Endothelial cell of umbilical vein (primary cell): ENCODE results near the gene PEX10. TPM values are rescaled to one million over a fixed set of nuclear protein-coding genes. Genes with fewer than 3 reads are reported as not detected.

Experiments
- BruUV-seq: library from RNA; stranded (reverse); fragments of 400-500 nt; replicated peaks from 2 replicates; lab custom pipeline; 2021; lab: Mats Ljungman, UMichigan
- CTCF ChIA-PET: fragments of 300-600, 350-600 bp; sonication (Branson Sonifier 250); formaldehyde crosslinking; loops from one replicate; lab custom pipeline; 2021; ENCODE audit warnings: antibody characterized with exemption, inconsistent platforms; lab: Charles Lee
- POLR2A ChIA-PET: fragments of 300-600, 350-600 bp; sonication (Branson Sonifier 250); formaldehyde crosslinking; loops from one replicate; lab custom pipeline; 2021; ENCODE audit warnings: antibody characterized with exemption, inconsistent platforms; lab: Charles Lee
- DNase-seq: peaks from one replicate; pipeline ENCODE4 v3.0.0-alpha.2; 2011; ENCODE audit warnings: low read depth, low spot score
- FAIRE-seq: peaks from 2 replicates; lab custom pipeline; 2011; peaks lifted over from hg19 to GRCh38; lab: Jason Lieb, UNC
- H2AFZ ChIP-seq: 2 replicates; pipeline ENCODE4 v1.6.0; 2012; ENCODE audit warnings: low read depth, low read length, control low read depth, inconsistent platforms
- H3K27ac ChIP-seq: 2 replicates; pipeline ENCODE4 v1.5.1; 2011; ENCODE audit warnings: low read depth, mild to moderate bottlenecking, control low read depth, low read length, moderate library complexity; ENCODE audit not compliant: insufficient read depth
- H3K27me3 ChIP-seq, 2 experiments: 2 replicates each; pipeline versions ENCODE4 v1.6.0 to v1.6.1; 2011; ENCODE audit warnings: low read length in 2 of 2, mixed read lengths in 1 of 2; ENCODE audit not compliant: control insufficient read depth in 2 of 2, insufficient read depth in 2 of 2
- H3K36me3 ChIP-seq, 2 experiments: 2 replicates in 1 of 2; 3 replicates in 1 of 2; pipeline ENCODE4 v1.5.1; 2011; ENCODE audit warnings: low read length in 2 of 2, mild to moderate bottlenecking in 1 of 2, moderate library complexity in 1 of 2; ENCODE audit not compliant: control insufficient read depth in 2 of 2, insufficient read depth in 2 of 2; ENCODE audit errors: extremely low read depth in 1 of 2
- H3K4me1 ChIP-seq: 3 replicates; pipeline ENCODE4 v1.5.1; 2011; ENCODE audit warnings: mild to moderate bottlenecking, low read length; ENCODE audit not compliant: control insufficient read depth, insufficient read depth; ENCODE audit errors: extremely low read depth
- H3K4me2 ChIP-seq: 2 replicates; pipeline ENCODE4 v1.6.1; 2011; ENCODE audit warnings: low read length, control low read depth, mixed read lengths; ENCODE audit not compliant: insufficient read depth
- H3K4me3 ChIP-seq, 3 experiments: fragments of 200-600 bp in 1 of 3; sonication (generic), shearing (Covaris generic) in 1 of 3; replicated peaks in 1 of 3; 2 replicates each; pipeline ENCODE4 v1.5.1; 2011 to 2016; ENCODE audit warnings: control low read depth in 3 of 3, low read length in 3 of 3, mild to moderate bottlenecking in 2 of 3, inconsistent platforms in 1 of 3, low read depth in 1 of 3, moderate library complexity in 1 of 3; ENCODE audit not compliant: insufficient read depth in 1 of 3
- H3K79me2 ChIP-seq: 2 replicates; pipeline ENCODE4 v1.6.0; 2012; ENCODE audit warnings: low read length, inconsistent platforms; ENCODE audit not compliant: control insufficient read depth, insufficient read depth
- H3K9ac ChIP-seq: replicated peaks from 2 replicates; pipeline ENCODE3; 2011; ENCODE audit warnings: low read length, control low read depth; ENCODE audit not compliant: insufficient read depth; ENCODE audit errors: extremely low read depth
- H3K9me1 ChIP-seq: replicated peaks from 3 replicates; pipeline ENCODE4 v1.6.0; 2011; ENCODE audit warnings: mild to moderate bottlenecking, low read length; ENCODE audit not compliant: control insufficient read depth, insufficient read depth; ENCODE audit errors: extremely low read depth
- H3K9me3 ChIP-seq: replicated peaks from 2 replicates; pipeline ENCODE4 v1.5.1; 2012; ENCODE audit warnings: low read length, inconsistent platforms; ENCODE audit not compliant: control insufficient read depth, insufficient read depth
- H4K20me1 ChIP-seq: replicated peaks from 2 replicates; pipeline ENCODE3; 2011; ENCODE audit warnings: mild to moderate bottlenecking, low read length; ENCODE audit not compliant: control insufficient read depth, insufficient read depth; ENCODE audit errors: extremely low read depth
- EZH2 ChIP-seq: IDR thresholded peaks from 2 replicates; pipeline ENCODE4 v1.6.1; 2012; ENCODE audit warnings: borderline replicate concordance, low read depth, mild to moderate bottlenecking, moderate library complexity, low read length, inconsistent platforms; ENCODE audit not compliant: severe bottlenecking
- FOS ChIP-seq: IDR thresholded peaks from 2 replicates; pipeline ENCODE4 v1.6.1; 2011; ENCODE audit warnings: mild to moderate bottlenecking, low read length, moderate library complexity, borderline replicate concordance; ENCODE audit not compliant: insufficient read depth
- JUN ChIP-seq: IDR thresholded peaks from 2 replicates; pipeline ENCODE4 v1.6.1; 2011; ENCODE audit warnings: borderline replicate concordance, low read depth; ENCODE audit not compliant: insufficient read length, insufficient read depth
- MYC ChIP-seq: IDR thresholded peaks from one replicate; pipeline ENCODE4 v1.6.1; 2011; ENCODE audit warnings: mild to moderate bottlenecking, low read depth, low read length
- POLR2A ChIP-seq: IDR thresholded peaks from 2 replicates; pipeline ENCODE4 v1.6.1; 2012; ENCODE audit warnings: low read depth, mild to moderate bottlenecking, control low read depth, low read length
- dilution Hi-C: fragments of 300-500 bp; cut with MboI; formaldehyde crosslinking; loops from one replicate; pipeline ENCODE4 v1.15.0; 2019; ENCODE audit warnings: low sequenced_read_pairs; ENCODE audit not compliant: extremely low pct_ligation_motif_present
- intact Hi-C: fragments of 100-400 bp; cut with micrococcal nuclease; formaldehyde crosslinking; loops from one replicate; pipeline ENCODE4 v1.10.0; 2022
- polyA plus RNA-seq, 4 experiments: library from polyadenylated mRNA; depleted of rRNA in 3 of 4; stranded (reverse) in 3 of 4; unstranded in 1 of 4; fragments of >200 nt; gene quantifications; 2 replicates each; pipeline versions ENCODE4 v1.2.1 to v1.2.3, GENCODE V29; 2011 to 2012; ENCODE audit warnings: missing spikeins in 1 of 4
- total RNA-seq: library from RNA; stranded (reverse); gene quantifications from 2 replicates; pipeline ENCODE4 v1.2.3, GENCODE V29; 2021
- TF ChIP-seq, protein P1 (sequence below), 2 donors: IDR thresholded peaks; 1 replicate in 1 of 2; 2 replicates in 1 of 2; pipeline ENCODE4 v1.5.1; 2011; ENCODE audit warnings: low read length in 2 of 2, mild to moderate bottlenecking in 2 of 2, moderate library complexity in 2 of 2, control low read depth in 1 of 2, inconsistent platforms in 1 of 2, low read depth in 1 of 2; ENCODE audit not compliant: insufficient read depth in 1 of 2; ENCODE audit errors: extremely low read depth in 1 of 2
- TF ChIP-seq, protein P2 (sequence below): IDR thresholded peaks from 2 replicates; pipeline ENCODE4 v1.6.1; 2011; ENCODE audit not compliant: insufficient read depth, insufficient read length

Gene PEX10
- total and polyA plus RNA-seq, 2 donors (not counting 3 experiments of a cell fraction or from before 2014, with no cell fraction given), result 25.1 to 26.7 TPM

DNA sequence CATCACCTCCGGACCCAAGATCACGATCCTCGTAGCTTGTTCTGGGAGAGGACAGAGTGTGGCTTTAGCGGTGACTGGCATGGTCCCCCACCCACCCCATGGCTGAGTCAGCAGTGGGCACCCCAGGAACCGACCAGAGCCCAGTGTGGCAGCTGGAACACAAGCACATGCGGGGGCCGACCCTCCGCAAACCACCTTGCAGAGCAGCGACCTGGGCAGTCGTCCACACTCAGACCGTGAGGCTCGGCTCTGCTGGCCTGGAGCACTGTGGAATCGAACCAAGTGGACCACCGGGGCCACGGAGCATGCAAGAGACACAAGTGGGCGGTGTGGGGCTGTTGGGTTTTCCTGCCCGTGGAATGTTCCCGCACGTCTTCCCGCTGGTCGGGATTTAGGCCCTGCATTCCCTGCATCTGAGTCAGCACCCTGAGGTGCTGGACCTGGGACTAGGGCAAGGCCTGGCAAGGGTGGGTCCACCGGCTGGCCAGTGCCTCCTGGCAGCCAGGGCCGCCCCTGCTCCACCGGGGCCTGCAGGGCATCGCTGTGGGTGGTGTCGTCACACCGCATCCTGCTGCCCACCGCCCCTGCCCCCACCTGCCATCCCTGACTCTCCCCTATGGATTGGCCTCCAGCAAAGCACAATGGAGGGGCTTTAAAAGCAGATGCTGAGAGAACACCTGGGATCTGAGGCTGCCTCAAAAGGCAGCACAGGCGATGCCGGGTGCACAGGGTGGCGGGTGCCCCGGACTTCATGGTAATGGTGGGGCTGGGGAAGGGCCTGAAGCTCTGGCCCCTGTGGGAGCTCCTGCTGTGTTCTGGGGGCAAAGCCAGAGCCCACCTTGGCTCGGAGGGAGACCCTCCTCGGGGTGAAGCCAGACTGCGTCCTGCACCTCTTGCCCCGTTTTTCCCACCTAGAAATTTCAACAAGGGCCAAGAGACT is 39.5 kb downstream of the PEX10 start:
- Histone ChIP-seq H3K36me3 (no peaks in the 10 kb centered on the region), H3K4me2 (no peak overlapping the region), H4K20me1 (no peaks in the 10 kb centered on the region), H3K9ac (no peak overlapping the region), H3K4me1 (no peaks in the 10 kb centered on the region), H3K4me3 (no peak overlapping the region), H2AFZ (no peak overlapping the region), H3K27ac (no peak overlapping the region), H3K27me3 (no peaks in the 10 kb centered on the region), H3K9me3 (no peaks in the 10 kb centered on the region), H3K9me1 (no peaks in the 10 kb centered on the region), H3K79me2 (no peaks in the 10 kb centered on the region)
- ChIA-PET CTCF (interaction anchor here (0.9 to 1.7 kb wide), 2 partner anchors 9 to 178 kb away, joined by 3 to 5 read pairs; partner anchors contain the start of gene FAAP20), POLR2A (no interaction called here)
- no peak for FAIRE-seq
- intact Hi-C loops (no loop called here), dilution Hi-C loops (loop anchor here (10.0 kb wide), 1 partner anchor 178 kb away; the partner anchor contains the start of gene FAAP20)
- BruUV-seq, result no TSS peak
- TF ChIP-seq, protein P1, sequence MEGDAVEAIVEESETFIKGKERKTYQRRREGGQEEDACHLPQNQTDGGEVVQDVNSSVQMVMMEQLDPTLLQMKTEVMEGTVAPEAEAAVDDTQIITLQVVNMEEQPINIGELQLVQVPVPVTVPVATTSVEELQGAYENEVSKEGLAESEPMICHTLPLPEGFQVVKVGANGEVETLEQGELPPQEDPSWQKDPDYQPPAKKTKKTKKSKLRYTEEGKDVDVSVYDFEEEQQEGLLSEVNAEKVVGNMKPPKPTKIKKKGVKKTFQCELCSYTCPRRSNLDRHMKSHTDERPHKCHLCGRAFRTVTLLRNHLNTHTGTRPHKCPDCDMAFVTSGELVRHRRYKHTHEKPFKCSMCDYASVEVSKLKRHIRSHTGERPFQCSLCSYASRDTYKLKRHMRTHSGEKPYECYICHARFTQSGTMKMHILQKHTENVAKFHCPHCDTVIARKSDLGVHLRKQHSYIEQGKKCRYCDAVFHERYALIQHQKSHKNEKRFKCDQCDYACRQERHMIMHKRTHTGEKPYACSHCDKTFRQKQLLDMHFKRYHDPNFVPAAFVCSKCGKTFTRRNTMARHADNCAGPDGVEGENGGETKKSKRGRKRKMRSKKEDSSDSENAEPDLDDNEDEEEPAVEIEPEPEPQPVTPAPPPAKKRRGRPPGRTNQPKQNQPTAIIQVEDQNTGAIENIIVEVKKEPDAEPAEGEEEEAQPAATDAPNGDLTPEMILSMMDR (IDR thresholded peaks at IDR 0.05; ENCODE audit: extremely low read depth in 1 of 2, insufficient read depth in 1 of 2, low read depth in 1 of 2, low read length in 2 of 2), result no peak
- no peak for TF ChIP-seq EZH2
- no peak for TF ChIP-seq FOS
- TF ChIP-seq, protein P2, sequence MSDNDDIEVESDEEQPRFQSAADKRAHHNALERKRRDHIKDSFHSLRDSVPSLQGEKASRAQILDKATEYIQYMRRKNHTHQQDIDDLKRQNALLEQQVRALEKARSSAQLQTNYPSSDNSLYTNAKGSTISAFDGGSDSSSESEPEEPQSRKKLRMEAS, result no peak
- no peak for TF ChIP-seq POLR2A
- no peak for TF ChIP-seq JUN
- TF ChIP-seq MYC, result no peak
- no peak for DNase-seq
